COLO668 (cell line): ENCODE data around the gene MYOD1.

Source experiments
- DNase-seq: peaks from one replicate; lab custom pipeline; 2025; ENCODE audit not compliant: unreplicated experiment; lab: John Stamatoyannopoulos, UW

MYOD1 gene

DNA sequence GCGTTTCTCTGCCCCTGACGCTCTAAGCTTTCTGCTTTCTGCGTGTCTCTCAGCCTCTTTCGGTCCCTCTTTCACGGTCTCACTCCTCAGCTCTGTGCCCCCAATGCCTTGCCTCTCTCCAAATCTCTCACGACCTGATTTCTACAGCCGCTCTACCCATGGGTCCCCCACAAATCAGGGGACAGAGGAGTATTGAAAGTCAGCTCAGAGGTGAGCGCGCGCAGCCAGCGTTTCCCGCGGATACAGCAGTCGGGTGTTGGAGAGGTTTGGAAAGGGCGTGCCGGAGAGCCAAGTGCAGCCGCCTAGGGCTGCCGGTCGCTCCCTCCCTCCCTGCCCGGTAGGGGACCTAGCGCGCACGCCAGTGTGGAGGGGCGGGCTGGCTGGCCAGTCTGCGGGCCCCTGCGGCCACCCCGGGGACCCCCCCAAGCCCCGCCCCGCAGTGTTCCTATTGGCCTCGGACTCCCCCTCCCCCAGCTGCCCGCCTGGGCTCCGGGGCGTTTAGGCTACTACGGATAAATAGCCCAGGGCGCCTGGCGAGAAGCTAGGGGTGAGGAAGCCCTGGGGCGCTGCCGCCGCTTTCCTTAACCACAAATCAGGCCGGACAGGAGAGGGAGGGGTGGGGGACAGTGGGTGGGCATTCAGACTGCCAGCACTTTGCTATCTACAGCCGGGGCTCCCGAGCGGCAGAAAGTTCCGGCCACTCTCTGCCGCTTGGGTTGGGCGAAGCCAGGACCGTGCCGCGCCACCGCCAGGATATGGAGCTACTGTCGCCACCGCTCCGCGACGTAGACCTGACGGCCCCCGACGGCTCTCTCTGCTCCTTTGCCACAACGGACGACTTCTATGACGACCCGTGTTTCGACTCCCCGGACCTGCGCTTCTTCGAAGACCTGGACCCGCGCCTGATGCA lies at the start of gene MYOD1:
TSS of gene MYOD1 (plus strand) at position 544 of the 910 bp plus-strand sequence. CDS start at position 756, 212 bp downstream.
- peak; percentile 57 for DNase-seq

DNA sequence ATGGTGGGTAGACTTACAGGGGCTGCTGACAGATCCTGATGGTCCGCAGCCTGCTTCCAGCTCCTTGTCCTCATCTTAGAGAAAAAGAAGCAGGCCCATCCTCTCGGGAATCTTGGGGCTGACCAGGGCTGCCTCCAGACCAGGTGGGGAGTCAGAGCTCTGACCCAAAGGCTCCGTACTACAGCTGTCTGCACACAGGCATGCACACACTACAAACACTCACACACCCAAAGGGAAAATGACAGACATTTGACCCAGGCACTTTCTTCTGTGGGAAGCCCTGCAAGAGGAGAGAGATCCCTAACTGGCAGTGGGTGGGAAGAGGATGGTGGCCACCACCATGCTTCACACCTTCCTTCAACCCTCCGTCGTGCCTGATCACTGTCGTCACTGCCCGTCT lies 46.9 kb upstream of the MYOD1 start:
- no peak for DNase-seq

GRCh38 chr11:17673951-17674350 lies 45.4 kb upstream of the MYOD1 start:
- no peak for DNase-seq

GRCh38 chr11:17682848-17683247 lies 36.5 kb upstream of the MYOD1 start:
- DNase-seq: no peak

GRCh38 chr11:17683377-17684161 lies 35.8 kb upstream of the MYOD1 start:
- no peak for DNase-seq

DNA sequence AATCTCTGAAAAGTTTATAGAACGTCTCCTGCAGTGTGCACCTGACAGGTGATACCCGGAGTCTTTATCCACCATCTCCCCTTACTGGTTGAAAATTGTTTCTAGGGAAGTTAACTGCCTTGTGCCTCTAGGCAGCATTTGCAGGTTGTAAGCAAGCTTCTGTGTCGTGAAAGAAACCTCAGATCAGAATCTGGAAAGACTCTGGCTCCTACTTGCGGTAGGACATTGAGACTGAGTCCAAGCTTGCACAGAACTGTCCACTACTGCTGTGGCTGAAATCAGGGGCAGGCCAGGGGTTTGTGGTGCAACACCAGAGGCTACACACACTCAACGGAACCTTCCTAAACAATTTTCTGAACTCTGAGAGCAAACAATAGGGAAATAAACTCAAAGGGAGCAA lies 34.8 kb upstream of the MYOD1 start:
- no peak for DNase-seq

DNA sequence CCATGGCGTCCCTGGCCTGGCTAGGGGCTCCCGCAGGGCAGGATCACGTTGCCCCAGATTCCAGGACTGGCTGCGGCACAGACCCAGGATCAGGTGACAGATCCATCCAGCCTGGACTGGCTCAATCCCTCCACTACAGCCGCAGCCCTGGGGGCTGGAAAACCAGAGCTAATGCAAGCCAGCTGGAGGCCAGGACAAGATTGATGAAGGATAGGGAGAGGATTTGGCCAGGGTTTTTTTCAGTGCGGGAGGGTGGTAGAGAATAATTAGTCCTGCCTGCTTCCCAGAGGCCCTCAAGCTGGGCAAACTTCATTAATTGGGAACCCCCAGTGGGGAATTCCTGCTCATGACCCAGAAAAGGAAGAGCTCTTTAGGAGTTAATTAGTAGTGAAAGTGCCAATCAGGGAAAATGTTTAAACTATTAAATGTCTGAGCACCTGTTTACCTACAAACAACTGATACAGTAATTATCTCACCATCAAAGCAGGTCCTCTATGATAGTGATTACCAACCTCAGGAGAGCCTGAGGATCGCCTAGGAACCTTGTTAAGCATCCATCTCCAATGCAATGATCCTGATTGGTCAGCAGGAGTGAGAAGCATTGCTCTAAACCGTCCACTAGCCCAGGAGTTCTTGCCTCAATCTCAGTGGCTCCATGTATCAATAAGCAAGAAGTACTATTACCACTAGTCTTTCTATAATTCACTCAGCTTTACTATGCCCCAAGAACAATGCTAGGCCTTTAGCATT lies 33.0 kb upstream of the MYOD1 start:
- DNase-seq: peak; percentile 13

GRCh38 chr11:17687946-17688670 lies 31.3 kb upstream of the MYOD1 start:
- DNase-seq: no peak

GRCh38 chr11:17691550-17691949 lies 27.8 kb upstream of the MYOD1 start:
- DNase-seq: no peak

GRCh38 chr11:17691976-17692375 lies 27.4 kb upstream of the MYOD1 start:
- DNase-seq: no peak

DNA sequence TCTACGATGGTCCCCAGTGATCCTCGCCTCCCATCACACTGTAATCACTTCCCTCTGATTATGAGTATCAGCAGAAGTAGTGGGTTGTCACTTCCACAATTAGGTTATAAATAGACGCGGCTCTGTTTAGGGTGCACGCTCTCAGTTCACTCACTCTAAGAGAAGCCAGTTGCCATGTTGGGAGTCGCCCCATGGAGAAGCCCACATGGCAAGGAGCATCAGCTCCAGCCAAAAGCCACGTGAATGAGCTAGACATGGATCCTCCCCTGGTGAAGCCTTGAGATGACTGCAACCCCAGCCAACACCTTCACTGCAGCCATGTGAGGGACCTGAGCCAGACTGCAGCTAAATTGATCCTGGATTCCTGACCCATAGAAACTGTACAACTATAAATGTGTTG lies 26.4 kb upstream of the MYOD1 start:
- DNase-seq: no peak

DNA sequence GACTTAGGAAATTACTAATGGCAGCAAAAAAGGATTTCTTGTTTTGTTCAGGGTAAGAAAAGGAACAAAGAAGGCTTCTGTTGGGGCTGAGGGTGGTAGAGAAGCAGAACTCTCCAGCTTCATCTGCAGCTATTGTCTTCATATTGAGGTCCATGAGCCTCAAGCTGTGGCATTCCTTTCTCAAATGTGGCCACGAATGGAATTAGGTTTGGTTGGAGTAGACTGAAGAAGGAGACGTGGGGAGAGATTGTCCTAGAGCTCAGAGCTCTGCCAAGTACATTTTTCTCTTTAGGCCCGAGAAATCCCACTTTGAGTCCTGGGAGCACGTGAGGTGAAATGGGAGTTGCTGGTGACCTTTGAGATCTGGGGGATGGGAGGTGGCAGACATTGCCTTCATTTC lies 25.8 kb upstream of the MYOD1 start:
- no peak for DNase-seq

DNA sequence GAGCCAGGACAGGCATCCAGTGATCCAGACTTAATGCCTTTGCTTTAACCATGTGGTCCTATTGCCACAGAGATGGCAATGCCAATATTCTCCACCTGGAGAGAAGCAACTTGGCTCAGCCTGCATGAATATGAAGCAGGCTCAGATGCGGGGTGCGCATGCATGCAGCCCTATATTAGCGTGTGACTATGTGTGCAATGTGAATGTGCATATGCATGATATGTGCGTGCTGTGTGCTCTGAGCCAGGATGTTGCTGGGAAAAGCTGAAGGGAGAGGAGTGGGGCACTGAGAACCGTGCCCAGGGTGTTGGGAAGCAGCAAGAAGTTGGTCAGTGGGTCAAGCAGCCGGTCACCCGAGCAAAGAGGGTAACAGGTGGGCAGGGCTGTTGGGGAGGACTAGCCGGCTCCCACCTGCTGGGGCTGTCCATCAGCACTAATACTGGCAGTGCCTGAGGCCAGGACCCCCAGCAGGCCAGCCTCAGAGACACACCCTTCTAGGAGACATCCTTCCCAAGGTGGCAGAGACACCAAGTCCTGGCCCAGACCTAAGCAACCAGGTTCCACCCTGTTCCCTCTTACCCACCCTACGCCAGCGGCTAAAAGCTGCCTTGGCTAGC lies 24.8 kb upstream of the MYOD1 start:
- DNase-seq: no peak

GRCh38 chr11:17695454-17696441 lies 23.6 kb upstream of the MYOD1 start:
- peak; percentile 44 for DNase-seq

DNA sequence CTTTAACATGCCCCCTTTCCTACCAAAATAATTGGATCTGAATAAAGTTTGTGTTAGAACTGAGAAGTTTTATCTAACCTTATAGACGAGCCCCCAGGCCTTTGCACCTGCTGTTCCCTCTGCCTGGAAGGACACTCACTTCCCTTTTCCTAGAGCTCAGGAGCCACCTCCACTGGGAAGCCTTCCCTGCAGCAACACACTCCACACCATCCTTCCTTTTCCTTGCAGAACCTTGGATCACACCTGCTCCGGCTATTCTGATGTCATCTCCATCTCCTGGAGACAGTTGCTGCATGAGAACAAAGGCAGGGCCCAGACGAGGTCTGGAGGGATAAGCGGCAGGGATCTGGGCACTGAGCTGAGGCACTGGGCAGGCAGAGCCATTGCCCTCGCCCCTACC lies 22.6 kb upstream of the MYOD1 start:
- no peak for DNase-seq

DNA sequence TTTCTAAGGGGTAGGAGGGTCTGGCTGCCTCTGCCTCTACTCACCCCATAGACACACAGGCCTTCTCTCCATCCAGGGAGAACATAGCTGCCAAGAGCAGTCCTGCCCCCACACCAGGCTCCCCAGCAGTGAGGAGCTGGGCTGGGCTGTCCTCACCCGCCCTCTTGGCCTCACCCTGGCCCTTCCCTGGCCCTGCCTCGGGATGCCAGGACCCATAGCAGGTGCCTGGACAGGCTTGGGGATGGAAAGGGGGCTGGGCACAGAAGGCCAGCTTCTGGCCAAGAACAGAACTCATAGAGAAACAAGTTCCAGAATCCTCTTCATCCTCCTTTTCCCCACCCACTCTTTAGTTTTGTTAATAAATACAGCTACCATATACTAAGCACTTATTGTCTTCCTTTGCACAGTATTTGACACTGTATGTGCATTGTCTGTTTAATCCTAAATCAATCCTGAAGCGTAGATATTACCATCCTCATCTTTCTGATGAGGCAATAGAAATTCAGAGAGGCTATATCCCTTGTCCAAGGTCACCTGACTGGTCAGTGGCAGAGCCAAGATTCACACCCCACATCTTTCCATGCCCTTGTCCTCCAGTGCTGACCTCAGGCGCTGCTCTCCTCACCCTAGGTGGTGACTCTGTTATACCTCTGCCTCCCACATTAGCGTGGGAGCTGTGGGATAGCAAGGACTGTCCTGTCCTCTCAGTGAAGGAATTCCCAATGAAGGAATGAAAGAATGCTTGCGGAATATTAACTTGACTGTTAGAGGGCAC lies 22.0 kb upstream of the MYOD1 start:
- no peak for DNase-seq

GRCh38 chr11:17699147-17700114 lies 19.9 kb upstream of the MYOD1 start:
- peak; percentile 15 for DNase-seq
